Peyer's patch (tissue), 4 donors: ENCODE data around the gene PLEKHG3. TPM values are rescaled to one million over a fixed set of nuclear protein-coding genes. Genes with fewer than 3 reads are reported as not detected.

Experiments used
- DNase-seq, 3 donors: peaks; one replicate each; pipeline ENCODE4 v3.0.0-alpha.2; 2017 to 2019
- H3K27ac ChIP-seq, 4 donors: fragments of 200-600 bp; sonication (generic); one replicate each; pipeline ENCODE4 v1.5.1; 2016 to 2019
- H3K27me3 ChIP-seq, 2 donors: fragments of 200-600 bp; sonication (generic); one replicate each; pipeline ENCODE4 v1.5.1; 2019
- H3K36me3 ChIP-seq, 3 donors: fragments of 200-600 bp; sonication (generic); one replicate each; pipeline ENCODE4 v1.5.1; 2016 to 2019
- H3K4me1 ChIP-seq, 4 donors: fragments of 200-600 bp; sonication (generic); one replicate each; pipeline ENCODE4 v1.5.1; 2016 to 2019
- H3K4me3 ChIP-seq, 4 donors: fragments of 200-600 bp; sonication (generic); 1 replicate in 3 of 4; 2 replicates in 1 of 4; pipeline ENCODE4 v1.5.1; 2016 to 2019; ENCODE audit warnings: mild to moderate bottlenecking in 1 of 4
- H3K9me3 ChIP-seq, 4 donors: fragments of 200-600 bp; sonication (generic); one replicate each; pipeline ENCODE4 v1.5.1; 2016 to 2019; ENCODE audit warnings: mild to moderate bottlenecking in 1 of 4
- CTCF ChIP-seq, 6 experiments: fragments of 450-650 bp in 4 of 6; fragments of 200-600 bp in 2 of 6; sonication (generic) in 1 of 6; IDR thresholded peaks; one replicate each; pipeline ENCODE4 v1.5.1; 2017 to 2019; ENCODE audit warnings: antibody characterized with exemption in 6 of 6, mild to moderate bottlenecking in 3 of 6, moderate library complexity in 1 of 6
- POLR2A ChIP-seq, 2 donors: fragments of 450-650 bp; IDR thresholded peaks; one replicate each; pipeline ENCODE4 v1.5.1; 2017; ENCODE audit warnings: antibody characterized with exemption in 2 of 2, mild to moderate bottlenecking in 2 of 2, moderate library complexity in 2 of 2
- total RNA-seq, 4 donors: library from RNA; depleted of rRNA; stranded (reverse); fragments of >200 nt; gene quantifications; one replicate each; pipeline ENCODE4 v1.1.0, GENCODE V29; 2016

The PLEKHG3 gene
- total RNA-seq, 4 donors from 2014 or later: 18.2 to 45.5 (median 31.5) TPM

- H3K4me3 ChIP-seq: no peak overlapping the region
- no peaks in the 10 kb centered on the region for H3K36me3 ChIP-seq
- H3K27me3 ChIP-seq: no peaks in the 10 kb centered on the region
- H3K9me3 ChIP-seq: no peaks in the 10 kb centered on the region
- DNase-seq: peak in 1 of 3 donors; percentile 15
- no peak overlapping the region for H3K27ac ChIP-seq
- no peak for TF ChIP-seq CTCF (IDR thresholded peaks at IDR 0.05)
- TF ChIP-seq POLR2A (IDR thresholded peaks at IDR 0.05): no peak
- peaks cover 0 to 3% (median 2%) of the 10 kb centered on the region in 4 donors for H3K4me1 ChIP-seq
These were observed 10.4 kb upstream of the PLEKHG3 start for GRCh38 chr14:64693810-64694165.

- Histone ChIP-seq H3K27me3 (no peaks in the 10 kb centered on the region), H3K4me3 (no peak overlapping the region), H3K9me3 (no peaks in the 10 kb centered on the region), H3K27ac (no peak overlapping the region), H3K4me1 (peaks cover 0 to 10% (median 6%) of the 10 kb centered on the region in 4 donors), H3K36me3 (no peaks in the 10 kb centered on the region)
- TF ChIP-seq CTCF (IDR thresholded peaks at IDR 0.05) (no peak), POLR2A (IDR thresholded peaks at IDR 0.05) (no peak)
- DNase-seq: peak in 1 of 3 donors; percentile 2
These were observed 9.2 kb upstream of the PLEKHG3 start for GRCh38 chr14:64695071-64695470.

- TF ChIP-seq POLR2A (IDR thresholded peaks at IDR 0.05) (no peak), CTCF (IDR thresholded peaks at IDR 0.05) (no peak)
- Histone ChIP-seq H3K9me3 (no peaks in the 10 kb centered on the region), H3K4me3 (no peak overlapping the region), H3K27me3 (no peaks in the 10 kb centered on the region), H3K27ac (no peak overlapping the region), H3K4me1 (peaks cover 0 to 10% (median 6%) of the 10 kb centered on the region in 4 donors), H3K36me3 (no peaks in the 10 kb centered on the region)
- peak in 1 of 3 donors; percentile 47 for DNase-seq
These were observed 7.8 kb upstream of the PLEKHG3 start for GRCh38 chr14:64696355-64696857.

GRCh38 chr14:64698903-64699302 is 5.3 kb upstream of the PLEKHG3 start:
- no peak for TF ChIP-seq POLR2A (IDR thresholded peaks at IDR 0.05)
- TF ChIP-seq CTCF (IDR thresholded peaks at IDR 0.05): no peak
- H3K4me3 ChIP-seq: no peak overlapping the region
- H3K9me3 ChIP-seq: no peaks in the 10 kb centered on the region
- H3K36me3 ChIP-seq: no peaks in the 10 kb centered on the region
- DNase-seq: peak in 2 of 3 donors; percentile 68 to 78
- H3K27me3 ChIP-seq: no peaks in the 10 kb centered on the region
- H3K4me1 ChIP-seq: peaks cover under 1 to 23% (median 8%) of the 10 kb centered on the region in 4 donors
- peak overlapping the region in 1 of 4 donors; percentile 46 for H3K27ac ChIP-seq

GRCh38 chr14:64700290-64700689 is 3.9 kb upstream of the PLEKHG3 start:
- no peaks in the 10 kb centered on the region for H3K9me3 ChIP-seq
- no peaks in the 10 kb centered on the region for H3K36me3 ChIP-seq
- H3K27me3 ChIP-seq: no peaks in the 10 kb centered on the region
- no peak overlapping the region for H3K27ac ChIP-seq
- peaks cover 6 to 27% (median 11%) of the 10 kb centered on the region in 4 donors for H3K4me1 ChIP-seq
- DNase-seq: no peak
- TF ChIP-seq POLR2A (IDR thresholded peaks at IDR 0.05) (no peak), CTCF (IDR thresholded peaks at IDR 0.05) (no peak)
- no peak overlapping the region for H3K4me3 ChIP-seq

GRCh38 chr14:64700894-64701293 is 3.3 kb upstream of the PLEKHG3 start:
- Histone ChIP-seq H3K4me3 (no peak overlapping the region), H3K4me1 (peaks cover 6 to 33% (median 11%) of the 10 kb centered on the region in 4 donors), H3K9me3 (no peaks in the 10 kb centered on the region), H3K36me3 (no peaks in the 10 kb centered on the region), H3K27me3 (no peaks in the 10 kb centered on the region), H3K27ac (no peak overlapping the region)
- no peak for DNase-seq
- no peak for TF ChIP-seq POLR2A (IDR thresholded peaks at IDR 0.05)
- TF ChIP-seq CTCF (IDR thresholded peaks at IDR 0.05): no peak
